Fibroblast of gingiva (primary cell): ENCODE measurements around the gene CCDC40.
"Not testable (repeated sequence)": the region's sequence is repeated elsewhere in the genome, so short reads cannot be mapped to it uniquely, and the experiment has no call there.

Experiments
- DNase-seq: peaks from one replicate; pipeline ENCODE4 v3.0.0-alpha.2; 2011; ENCODE audit warnings: low read depth

Gene CCDC40

GRCh38 chr17:80083136-80083661 lies 46.8 kb downstream of the CCDC40 start:
- DNase-seq: no peak

GRCh38 chr17:80084773-80085172 lies 48.3 kb downstream of the CCDC40 start:
- DNase-seq: no peak

- no peak for DNase-seq
These were observed 49.6 kb downstream of the CCDC40 start for GRCh38 chr17:80086081-80086480.

GRCh38 chr17:80086616-80087015 lies 50.2 kb downstream of the CCDC40 start:
- DNase-seq: no peak

- DNase-seq: no peak
These were observed 51.2 kb downstream of the CCDC40 start for GRCh38 chr17:80087346-80088265.

- no peak for DNase-seq
These were observed 53.3 kb downstream of the CCDC40 start for GRCh38 chr17:80089762-80090161.

GRCh38 chr17:80090164-80090563 lies 53.7 kb downstream of the CCDC40 start:
- not testable (repeated sequence) for DNase-seq

- no peak for DNase-seq
These were observed 54.9 kb downstream of the CCDC40 start for GRCh38 chr17:80091376-80091775.

- DNase-seq: peak; percentile 14
These were observed 56.5 kb downstream of the CCDC40 start for GRCh38 chr17:80092959-80093358.

- no peak for DNase-seq
These were observed 58.8 kb downstream of the CCDC40 start for GRCh38 chr17:80095038-80095843.

GRCh38 chr17:80095844-80096475 lies 59.5 kb downstream of the CCDC40 start:
- DNase-seq: no peak

GRCh38 chr17:80096561-80097021 lies 60.1 kb downstream of the CCDC40 start:
- DNase-seq: no peak

GRCh38 chr17:80097127-80097621 lies 60.7 kb downstream of the CCDC40 start:
- DNase-seq: no peak

GRCh38 chr17:80097844-80098691 lies 61.6 kb downstream of the CCDC40 start:
- DNase-seq: no peak

GRCh38 chr17:80099291-80100034 lies 63.0 kb downstream of the CCDC40 start:
- DNase-seq: no peak

- no peak for DNase-seq
These were observed 63.5 kb downstream of the CCDC40 start for GRCh38 chr17:80100035-80100323.

- peak; percentile 79 for DNase-seq
These were observed 64.8 kb downstream of the CCDC40 start, which contains the start of gene GAA for GRCh38 chr17:80101011-80101945. TSS of gene GAA (plus strand) at chr17:80101581. CDS start at chr17:80104587, 3,006 bp downstream.

- DNase-seq: no peak
These were observed 65.7 kb downstream of the CCDC40 start for GRCh38 chr17:80101946-80102663.
